ENCODE results near the gene IL1R1. TPM values are rescaled to one million over a fixed set of nuclear protein-coding genes. Genes with fewer than 3 reads are reported as not detected.

Gene IL1R1
- polyA plus RNA-seq, 1 donor (not counting 4 experiments of a cell fraction or from before 2014, with no cell fraction given), result 7.5 TPM

DNA sequence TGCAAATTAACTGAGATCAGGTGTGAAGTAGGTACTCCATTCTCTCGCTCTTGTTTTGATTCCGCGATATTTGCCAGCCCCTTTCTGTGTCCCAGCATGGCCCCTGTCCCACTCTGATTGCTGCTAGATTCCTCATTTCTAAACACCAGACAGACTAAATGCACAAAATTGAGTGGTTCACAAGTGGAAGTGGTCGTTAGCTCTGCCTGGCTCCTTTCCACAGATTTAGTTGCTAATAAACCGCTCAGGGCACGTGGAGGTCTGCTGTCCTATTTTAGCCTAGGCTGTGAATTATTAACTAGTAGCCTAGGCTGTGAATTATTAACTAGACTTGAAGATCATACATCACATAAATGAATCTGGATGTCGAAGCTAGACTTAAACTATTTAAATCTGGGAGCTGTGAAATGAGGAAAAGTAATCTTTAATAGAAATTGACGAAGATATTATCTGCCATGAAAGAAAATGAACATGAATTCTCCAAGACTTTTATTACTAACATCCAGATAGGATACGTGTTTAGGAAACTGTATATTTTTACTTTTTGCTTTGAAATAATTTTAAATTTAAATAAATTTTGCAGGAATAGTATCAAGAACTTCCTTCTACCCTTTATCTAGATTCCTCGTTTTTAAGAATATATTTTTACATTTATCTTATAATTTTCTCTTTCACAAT lies 48.0 kb downstream of the IL1R1 start:
- Histone ChIP-seq H3K9ac (ENCODE audit: control insufficient read depth, extremely low read depth, insufficient read depth, low read length) (no peak overlapping the region), H3K4me1 (ENCODE audit: control insufficient read depth, extremely low read depth, insufficient read depth, low read length) (peaks cover 26% of the 10 kb centered on the region), H3K79me2 (ENCODE audit: control insufficient read depth, insufficient read depth, low read length) (no peaks in the 10 kb centered on the region), H3K27me3 (ENCODE audit: control insufficient read depth, extremely low read depth, insufficient read depth, low read length) (no peaks in the 10 kb centered on the region), H3K9me3 (ENCODE audit: control insufficient read depth, low read depth, low read length) (no peaks in the 10 kb centered on the region), H2AFZ (ENCODE audit: control insufficient read depth, low read length) (no peak overlapping the region), H4K20me1 (ENCODE audit: control insufficient read depth, extremely low read depth, insufficient read depth, low read length) (no peaks in the 10 kb centered on the region), H3K4me2 (ENCODE audit: control insufficient read depth, extremely low read depth, insufficient read depth, low read depth, low read length) (no peak overlapping the region), H3K4me3 (ENCODE audit: control insufficient read depth in 2 of 3, extremely low read depth in 1 of 3, insufficient read depth in 2 of 3, low read depth in 1 of 3, low read length in 3 of 3) (no peak overlapping the region), H3K27ac (ENCODE audit: control insufficient read depth, insufficient read depth, low read length) (no peak overlapping the region), H3K36me3 (ENCODE audit: control insufficient read depth in 2 of 2, extremely low read depth in 1 of 2, insufficient read depth in 2 of 2, low read length in 2 of 2) (no peaks in the 10 kb centered on the region), H3K9me1 (ENCODE audit: control insufficient read depth, extremely low read depth, insufficient read depth, low read length) (no peaks in the 10 kb centered on the region)
- FAIRE-seq (no peak), DNase-seq (ENCODE audit: low read depth, low spot score) (no peak)
- dilution Hi-C loops (cut with MboI; ENCODE audit: extremely low pct_ligation_motif_present, low sequenced_read_pairs), result no loop called here
- no peak for TF ChIP-seq EZH2 (IDR thresholded peaks at IDR 0.05; ENCODE audit: low read length)
- TF ChIP-seq, protein P1, sequence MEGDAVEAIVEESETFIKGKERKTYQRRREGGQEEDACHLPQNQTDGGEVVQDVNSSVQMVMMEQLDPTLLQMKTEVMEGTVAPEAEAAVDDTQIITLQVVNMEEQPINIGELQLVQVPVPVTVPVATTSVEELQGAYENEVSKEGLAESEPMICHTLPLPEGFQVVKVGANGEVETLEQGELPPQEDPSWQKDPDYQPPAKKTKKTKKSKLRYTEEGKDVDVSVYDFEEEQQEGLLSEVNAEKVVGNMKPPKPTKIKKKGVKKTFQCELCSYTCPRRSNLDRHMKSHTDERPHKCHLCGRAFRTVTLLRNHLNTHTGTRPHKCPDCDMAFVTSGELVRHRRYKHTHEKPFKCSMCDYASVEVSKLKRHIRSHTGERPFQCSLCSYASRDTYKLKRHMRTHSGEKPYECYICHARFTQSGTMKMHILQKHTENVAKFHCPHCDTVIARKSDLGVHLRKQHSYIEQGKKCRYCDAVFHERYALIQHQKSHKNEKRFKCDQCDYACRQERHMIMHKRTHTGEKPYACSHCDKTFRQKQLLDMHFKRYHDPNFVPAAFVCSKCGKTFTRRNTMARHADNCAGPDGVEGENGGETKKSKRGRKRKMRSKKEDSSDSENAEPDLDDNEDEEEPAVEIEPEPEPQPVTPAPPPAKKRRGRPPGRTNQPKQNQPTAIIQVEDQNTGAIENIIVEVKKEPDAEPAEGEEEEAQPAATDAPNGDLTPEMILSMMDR (optimal IDR thresholded peaks at IDR 0.05 in 1 of 3, IDR thresholded peaks at IDR 0.05 in 1 of 3, conservative IDR thresholded peaks at IDR 0.05 in 1 of 3; ENCODE audit: extremely low read depth in 1 of 3, insufficient read depth in 2 of 3, low read length in 3 of 3), result no peak

DNA sequence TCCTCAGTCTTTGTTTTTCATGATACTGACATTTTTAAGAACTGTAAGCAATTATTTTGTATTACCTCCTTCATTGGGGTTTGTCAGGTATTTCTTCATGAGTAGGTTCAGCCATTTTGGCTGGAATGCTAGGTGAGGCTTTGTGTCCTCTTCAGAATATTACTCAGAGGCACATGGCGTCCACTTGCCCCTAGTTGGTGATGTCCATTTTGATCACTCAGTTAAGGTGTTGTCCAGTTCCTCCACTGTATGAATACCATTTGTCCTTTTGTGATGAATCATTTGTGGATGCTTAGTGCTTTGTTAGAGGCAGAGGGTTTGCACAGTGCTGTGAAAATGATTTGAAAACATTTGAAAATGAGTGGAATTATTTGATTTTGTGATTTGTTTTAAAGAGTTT lies 49.0 kb downstream of the IL1R1 start:
- H3K9me3 ChIP-seq (ENCODE audit: control insufficient read depth, low read depth, low read length), result no peaks in the 10 kb centered on the region
- no peaks in the 10 kb centered on the region for H3K36me3 ChIP-seq (ENCODE audit: control insufficient read depth in 2 of 2, extremely low read depth in 1 of 2, insufficient read depth in 2 of 2, low read length in 2 of 2)
- H3K9me1 ChIP-seq (ENCODE audit: control insufficient read depth, extremely low read depth, insufficient read depth, low read length), result no peaks in the 10 kb centered on the region
- peaks cover 26% of the 10 kb centered on the region for H3K4me1 ChIP-seq (ENCODE audit: control insufficient read depth, extremely low read depth, insufficient read depth, low read length)
- no peak overlapping the region for H3K27ac ChIP-seq (ENCODE audit: control insufficient read depth, insufficient read depth, low read length)
- H4K20me1 ChIP-seq (ENCODE audit: control insufficient read depth, extremely low read depth, insufficient read depth, low read length), result no peaks in the 10 kb centered on the region
- dilution Hi-C loops (cut with MboI; ENCODE audit: extremely low pct_ligation_motif_present, low sequenced_read_pairs), result no loop called here
- no peaks in the 10 kb centered on the region for H3K27me3 ChIP-seq (ENCODE audit: control insufficient read depth, extremely low read depth, insufficient read depth, low read length)
- no peak overlapping the region for H3K4me2 ChIP-seq (ENCODE audit: control insufficient read depth, extremely low read depth, insufficient read depth, low read depth, low read length)
- no peak overlapping the region for H3K9ac ChIP-seq (ENCODE audit: control insufficient read depth, extremely low read depth, insufficient read depth, low read length)
- no peak overlapping the region for H3K4me3 ChIP-seq (ENCODE audit: control insufficient read depth in 2 of 3, extremely low read depth in 1 of 3, insufficient read depth in 2 of 3, low read depth in 1 of 3, low read length in 3 of 3)
- H2AFZ ChIP-seq (ENCODE audit: control insufficient read depth, low read length), result no peak overlapping the region
- no peaks in the 10 kb centered on the region for H3K79me2 ChIP-seq (ENCODE audit: control insufficient read depth, insufficient read depth, low read length)
- TF ChIP-seq, protein P1 (optimal IDR thresholded peaks at IDR 0.05 in 1 of 3, IDR thresholded peaks at IDR 0.05 in 1 of 3, conservative IDR thresholded peaks at IDR 0.05 in 1 of 3; ENCODE audit: extremely low read depth in 1 of 3, insufficient read depth in 2 of 3, low read length in 3 of 3), result no peak
- no peak for TF ChIP-seq EZH2 (IDR thresholded peaks at IDR 0.05; ENCODE audit: low read length)
- FAIRE-seq (no peak), DNase-seq (ENCODE audit: low read depth, low spot score) (no peak)

Data from keratinocyte (primary cell).